WI38 (cell line): ENCODE measurements around the gene FAM222A.

ENCODE experiments used
- H3K4me3 ChIP-seq: 2 replicates; pipeline ENCODE4 v1.5.1; 2011; ENCODE audit warnings: low read depth, mild to moderate bottlenecking, control low read depth, low read length
- CTCF ChIP-seq: IDR thresholded peaks from 2 replicates; pipeline ENCODE4 v1.5.1; 2012; ENCODE audit warnings: low read depth, mild to moderate bottlenecking, control low read depth, low read length

Gene FAM222A

DNA sequence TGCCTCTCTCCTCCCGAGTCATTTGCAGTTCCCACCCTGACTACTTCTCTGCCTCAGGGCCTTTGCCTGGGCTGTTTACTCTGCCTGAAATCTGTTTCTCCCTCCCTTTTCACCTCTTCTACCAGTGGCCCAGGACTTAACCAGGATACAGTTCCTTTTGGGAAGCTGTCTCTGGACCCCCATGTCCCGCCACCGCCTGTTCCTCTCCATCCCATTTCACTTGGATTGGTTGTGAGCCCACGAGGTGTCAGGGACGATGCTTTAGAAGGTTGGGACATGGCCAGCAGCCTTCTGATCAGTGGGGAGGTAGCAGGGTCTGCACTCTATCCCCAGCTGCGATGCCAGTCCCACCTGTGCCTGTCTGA lies 51.8 kb downstream of the FAM222A start:
- H3K4me3 ChIP-seq = no peak overlapping the region
- TF ChIP-seq CTCF = no peak

- H3K4me3 ChIP-seq = no peak overlapping the region
- TF ChIP-seq CTCF = no peak
These were observed 52.7 kb downstream of the FAM222A start for GRCh38 chr12:109766251-109766778.

DNA sequence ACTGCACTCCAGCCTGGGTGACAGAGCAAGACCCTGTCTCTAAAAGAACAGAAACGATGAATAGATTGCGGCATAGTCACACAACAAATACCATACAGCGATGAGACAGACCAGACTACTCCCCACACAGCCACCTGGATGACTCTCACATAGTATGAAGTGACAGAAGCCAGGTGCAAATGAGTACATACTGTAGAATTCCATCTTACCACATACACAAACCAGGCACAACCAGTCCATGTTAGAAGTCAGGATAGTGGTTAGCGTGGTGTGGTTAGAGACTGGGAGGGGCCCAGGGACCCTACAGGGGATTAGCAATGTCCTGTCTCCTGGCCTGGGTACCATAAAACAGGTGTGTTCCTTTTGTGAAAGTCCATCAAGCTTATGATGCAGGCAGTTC lies 53.8 kb downstream of the FAM222A start:
- H3K4me3 ChIP-seq = no peak overlapping the region
- no peak for TF ChIP-seq CTCF

DNA sequence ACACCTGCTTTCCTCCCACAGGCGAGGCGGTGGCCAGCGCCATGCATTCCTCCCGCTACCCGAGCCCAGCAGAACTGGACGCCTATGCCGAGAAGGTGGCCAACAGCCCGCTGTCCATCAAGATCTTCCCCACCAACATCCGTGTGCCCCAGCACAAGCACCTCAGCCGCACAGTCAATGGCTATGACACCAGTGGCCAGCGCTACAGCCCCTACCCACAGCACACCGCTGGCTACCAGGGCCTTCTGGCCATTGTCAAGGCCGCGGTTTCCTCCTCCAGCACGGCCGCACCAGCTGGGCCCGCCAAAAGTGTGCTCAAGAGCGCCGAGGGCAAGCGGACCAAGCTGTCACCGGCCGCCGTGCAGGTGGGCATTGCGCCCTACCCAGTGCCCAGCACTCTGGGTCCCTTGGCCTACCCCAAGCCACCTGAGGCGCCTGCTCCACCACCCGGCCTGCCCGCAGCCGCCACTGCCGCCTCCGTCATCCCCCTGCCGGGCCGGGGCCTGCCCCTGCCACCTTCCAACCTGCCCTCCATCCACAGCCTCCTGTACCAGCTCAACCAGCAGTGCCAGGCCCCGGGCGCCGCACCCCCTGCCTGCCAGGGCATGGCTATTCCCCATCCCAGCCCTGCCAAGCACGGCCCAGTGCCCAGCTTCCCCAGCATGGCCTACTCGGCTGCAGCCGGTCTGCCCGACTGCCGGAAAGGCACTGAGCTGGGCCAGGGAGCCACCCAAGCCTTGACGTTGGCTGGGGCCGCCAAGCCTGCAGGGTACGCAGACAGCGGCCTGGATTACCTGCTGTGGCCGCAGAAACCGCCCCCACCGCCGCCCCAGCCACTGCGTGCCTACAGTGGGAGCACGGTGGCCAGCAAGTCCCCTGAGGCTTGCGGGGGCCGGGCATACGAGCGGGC lies 54.6 kb downstream of the FAM222A start:
- TF ChIP-seq CTCF = no peak
- no peak overlapping the region for H3K4me3 ChIP-seq

- no peak for TF ChIP-seq CTCF
- H3K4me3 ChIP-seq = no peak overlapping the region
These were observed 55.5 kb downstream of the FAM222A start for GRCh38 chr12:109768901-109769670.

GRCh38 chr12:109770104-109770860 lies 56.7 kb downstream of the FAM222A start:
- no peak for TF ChIP-seq CTCF
- no peak overlapping the region for H3K4me3 ChIP-seq
